ENCODE data around the gene DOCK9.

DNA sequence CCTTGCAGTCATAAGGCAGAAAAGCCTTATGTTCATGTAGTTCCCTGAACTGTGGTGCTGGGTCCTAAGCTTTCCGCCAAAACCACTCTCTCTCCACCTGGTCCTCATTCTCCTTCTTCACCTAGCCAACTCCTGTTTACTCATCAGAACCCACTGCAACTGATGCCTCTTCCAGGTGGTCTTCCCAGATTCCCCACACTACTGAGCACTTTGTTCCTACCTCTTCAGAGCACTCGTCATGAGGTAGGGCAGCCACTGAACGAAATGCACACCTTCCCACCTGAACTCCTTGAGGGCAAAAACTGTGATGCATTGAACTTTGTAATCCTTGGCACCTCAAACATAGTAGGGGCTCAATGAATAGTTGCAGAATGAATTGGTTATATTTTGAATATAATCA is 100.4 kb downstream of the DOCK9 start:
- TF ChIP-seq EP300 (IDR thresholded peaks at IDR 0.05) = no peak
- TF ChIP-seq, protein P1, sequence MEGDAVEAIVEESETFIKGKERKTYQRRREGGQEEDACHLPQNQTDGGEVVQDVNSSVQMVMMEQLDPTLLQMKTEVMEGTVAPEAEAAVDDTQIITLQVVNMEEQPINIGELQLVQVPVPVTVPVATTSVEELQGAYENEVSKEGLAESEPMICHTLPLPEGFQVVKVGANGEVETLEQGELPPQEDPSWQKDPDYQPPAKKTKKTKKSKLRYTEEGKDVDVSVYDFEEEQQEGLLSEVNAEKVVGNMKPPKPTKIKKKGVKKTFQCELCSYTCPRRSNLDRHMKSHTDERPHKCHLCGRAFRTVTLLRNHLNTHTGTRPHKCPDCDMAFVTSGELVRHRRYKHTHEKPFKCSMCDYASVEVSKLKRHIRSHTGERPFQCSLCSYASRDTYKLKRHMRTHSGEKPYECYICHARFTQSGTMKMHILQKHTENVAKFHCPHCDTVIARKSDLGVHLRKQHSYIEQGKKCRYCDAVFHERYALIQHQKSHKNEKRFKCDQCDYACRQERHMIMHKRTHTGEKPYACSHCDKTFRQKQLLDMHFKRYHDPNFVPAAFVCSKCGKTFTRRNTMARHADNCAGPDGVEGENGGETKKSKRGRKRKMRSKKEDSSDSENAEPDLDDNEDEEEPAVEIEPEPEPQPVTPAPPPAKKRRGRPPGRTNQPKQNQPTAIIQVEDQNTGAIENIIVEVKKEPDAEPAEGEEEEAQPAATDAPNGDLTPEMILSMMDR (IDR thresholded peaks at IDR 0.05) = no peak
- no peak for TF ChIP-seq POLR2A (IDR thresholded peaks at IDR 0.05; ENCODE audit: low read depth)
- TF ChIP-seq POLR2AphosphoS5 (IDR thresholded peaks at IDR 0.05) = no peak

Measured in esophagus muscularis mucosa (tissue), 4 donors.